Glutamatergic neuron (in vitro differentiated cells): Measurements from ENCODE around the gene RPL35. TPM values are rescaled to one million over a fixed set of nuclear protein-coding genes. Genes with fewer than 3 reads are reported as not detected.

Experiments used
- DNase-seq: peaks from one replicate; pipeline ENCODE4 v3.0.0; 2022
- H3K27ac Mint-ChIP-seq: one replicate; pipeline ENCODE4 v1.8.0; 2020; ENCODE audit warnings: mild to moderate bottlenecking, mixed read lengths, inconsistent platforms; ENCODE audit not compliant: unreplicated experiment
- H3K27me3 Mint-ChIP-seq: one replicate; pipeline ENCODE4 v1.8.0; 2020; ENCODE audit warnings: mild to moderate bottlenecking, moderate library complexity, mixed read lengths, inconsistent platforms; ENCODE audit not compliant: unreplicated experiment
- H3K36me3 Mint-ChIP-seq: one replicate; pipeline ENCODE4 v1.8.0; 2020; ENCODE audit warnings: mild to moderate bottlenecking, mixed read lengths, inconsistent platforms; ENCODE audit not compliant: unreplicated experiment
- H3K4me1 Mint-ChIP-seq: one replicate; pipeline ENCODE4 v1.8.0; 2020; ENCODE audit warnings: mild to moderate bottlenecking, low read depth, mixed read lengths, inconsistent platforms; ENCODE audit not compliant: unreplicated experiment
- H3K4me3 Mint-ChIP-seq: one replicate; pipeline ENCODE4 v1.8.0; 2020; ENCODE audit warnings: mild to moderate bottlenecking, mixed read lengths, inconsistent platforms; ENCODE audit not compliant: unreplicated experiment
- H3K9me3 Mint-ChIP-seq: one replicate; pipeline ENCODE4 v1.8.0; 2020; ENCODE audit warnings: mild to moderate bottlenecking, moderate library complexity, mixed read lengths, inconsistent platforms; ENCODE audit not compliant: unreplicated experiment
- CTCF ChIP-seq: fragments of 200-600 bp; sonication (generic); IDR thresholded peaks from one replicate; pipeline ENCODE4 v1.5.0; 2021; ENCODE audit not compliant: partially characterized antibody, unreplicated experiment
- total RNA-seq: library from RNA; stranded (reverse); fragmentation: NEBNext Ultra II Directional; extraction: Animal tissue kit (Norgen Biotek cat#: 25700); gene quantifications from one replicate; pipeline ENCODE4 v1.2.1, GENCODE V29; 2021; ENCODE audit not compliant: unreplicated experiment

Gene RPL35
- total RNA-seq, 1 donor from 2014 or later, result 559 TPM

GRCh38 chr9:124889006-124889405 is 27.2 kb upstream of the RPL35 start:
- no peak overlapping the region for H3K4me3 Mint-ChIP-seq
- peaks cover 1% of the 10 kb centered on the region for H3K9me3 Mint-ChIP-seq
- peaks cover 7% of the 10 kb centered on the region for H3K27me3 Mint-ChIP-seq
- H3K36me3 Mint-ChIP-seq, result peaks cover 7% of the 10 kb centered on the region
- no peak overlapping the region for H3K27ac Mint-ChIP-seq
- H3K4me1 Mint-ChIP-seq, result peaks cover 7% of the 10 kb centered on the region
- TF ChIP-seq CTCF, result no peak
- no peak for DNase-seq

- peaks cover 5% of the 10 kb centered on the region for H3K36me3 Mint-ChIP-seq
These were observed 26.1 kb upstream of the RPL35 start for GRCh38 chr9:124887832-124888231.

GRCh38 chr9:124886866-124887492 is 25.2 kb upstream of the RPL35 start:
- no peak for DNase-seq
- no peak for TF ChIP-seq CTCF
- Mint-ChIP-seq H3K4me1 (peaks cover 8% of the 10 kb centered on the region), H3K4me3 (no peak overlapping the region), H3K27ac (no peak overlapping the region), H3K27me3 (peaks cover 7% of the 10 kb centered on the region), H3K36me3 (peaks cover 5% of the 10 kb centered on the region), H3K9me3 (peaks cover 3% of the 10 kb centered on the region)

More at GRCh38 chr9:124887832-124888231, 26.1 kb upstream of the RPL35 start:
- peaks cover 3% of the 10 kb centered on the region for H3K9me3 Mint-ChIP-seq
- H3K4me1 Mint-ChIP-seq, result peaks cover 6% of the 10 kb centered on the region
- no peak overlapping the region for H3K4me3 Mint-ChIP-seq
- no peak for TF ChIP-seq CTCF
- DNase-seq, result no peak
- peaks cover 7% of the 10 kb centered on the region for H3K27me3 Mint-ChIP-seq
- no peak overlapping the region for H3K27ac Mint-ChIP-seq

GRCh38 chr9:124886461-124886860 is 24.7 kb upstream of the RPL35 start:
- Mint-ChIP-seq H3K27me3 (peaks cover 7% of the 10 kb centered on the region), H3K4me3 (no peak overlapping the region), H3K9me3 (peaks cover 3% of the 10 kb centered on the region), H3K27ac (no peak overlapping the region), H3K36me3 (peaks cover 5% of the 10 kb centered on the region), H3K4me1 (peaks cover 11% of the 10 kb centered on the region)
- TF ChIP-seq CTCF, result no peak
- no peak for DNase-seq

GRCh38 chr9:124885551-124885950 is 23.8 kb upstream of the RPL35 start:
- Mint-ChIP-seq H3K27me3 (peaks cover 5% of the 10 kb centered on the region), H3K27ac (no peak overlapping the region), H3K36me3 (peaks cover 2% of the 10 kb centered on the region), H3K4me3 (no peak overlapping the region), H3K9me3 (peaks cover 3% of the 10 kb centered on the region), H3K4me1 (peaks cover 11% of the 10 kb centered on the region)
- TF ChIP-seq CTCF, result no peak
- DNase-seq, result no peak
